Kidney tubule cell (primary cell): ENCODE data around the gene TAF11L6.
"Not testable (repeated sequence)": the region's sequence is repeated elsewhere in the genome, so short reads cannot be mapped to it uniquely, and the experiment has no call there.

Source experiments
- DNase-seq: peaks from one replicate; pipeline ENCODE4 v3.0.0-alpha.2; 2018; ENCODE audit warnings: low spot score

Gene TAF11L6

DNA sequence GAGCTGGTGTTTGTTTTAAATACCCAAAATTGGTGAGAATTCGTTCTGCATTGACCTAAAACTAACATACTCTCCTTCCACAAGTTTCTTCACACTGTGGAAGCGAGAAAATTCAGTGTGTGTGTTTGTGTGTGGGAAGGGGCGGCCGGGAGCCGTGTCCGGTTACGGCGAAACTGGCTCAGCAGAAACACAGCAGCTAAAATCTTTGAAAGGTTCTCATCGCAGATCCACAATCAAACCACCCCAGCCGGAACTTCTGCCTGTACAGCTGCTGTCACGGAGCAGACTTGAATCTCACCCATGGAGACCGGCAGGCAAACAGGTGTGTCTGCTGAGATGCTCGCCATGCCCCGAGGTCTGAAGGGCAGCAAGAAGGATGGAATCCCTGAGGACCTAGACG, at the start of gene TAF11L6:
Gene TAF11L6 (plus strand): TSS at position 301 of the 400 bp plus-strand sequence.
- not testable (repeated sequence) for DNase-seq

DNA sequence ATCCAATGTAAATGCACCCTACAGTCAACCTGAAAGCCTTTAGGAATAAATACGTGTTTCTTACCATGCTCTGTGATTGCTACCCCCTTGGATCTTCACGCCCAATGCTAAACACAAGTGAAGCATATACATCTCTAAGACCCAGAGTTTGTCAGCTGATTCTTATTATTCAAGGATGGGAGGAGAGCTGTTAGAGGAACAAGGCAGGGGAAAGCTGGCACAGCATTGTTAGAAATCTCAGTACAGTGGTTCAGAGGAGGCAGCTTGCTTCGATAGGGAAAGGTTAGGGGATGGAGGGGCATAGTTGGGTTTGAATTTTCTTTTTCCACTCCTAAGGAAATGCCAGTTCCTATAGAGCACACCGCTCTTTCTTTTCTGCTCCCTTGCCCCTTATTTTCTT, 47.1 kb upstream of the TAF11L6 start:
- no peak for DNase-seq

DNA sequence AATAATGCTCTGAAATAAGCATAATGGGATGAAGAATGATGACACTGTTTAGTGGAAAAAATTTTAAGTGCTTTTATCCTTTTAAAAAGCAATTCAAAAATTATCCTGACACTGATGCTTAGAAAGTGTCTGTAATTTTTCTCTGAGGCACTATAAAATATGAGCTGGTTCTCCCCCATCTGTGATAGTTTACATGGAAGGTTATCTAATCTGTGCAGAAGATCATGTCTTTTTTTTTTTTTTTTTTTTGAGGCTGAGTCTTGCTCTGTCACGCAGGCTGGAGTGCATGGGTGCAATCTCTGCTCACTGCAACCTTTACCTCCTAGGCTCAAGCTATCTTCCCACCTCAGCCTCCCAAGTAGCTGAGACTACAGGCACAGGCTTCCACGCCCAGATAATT, 45.7 kb upstream of the TAF11L6 start:
- no peak for DNase-seq

DNA sequence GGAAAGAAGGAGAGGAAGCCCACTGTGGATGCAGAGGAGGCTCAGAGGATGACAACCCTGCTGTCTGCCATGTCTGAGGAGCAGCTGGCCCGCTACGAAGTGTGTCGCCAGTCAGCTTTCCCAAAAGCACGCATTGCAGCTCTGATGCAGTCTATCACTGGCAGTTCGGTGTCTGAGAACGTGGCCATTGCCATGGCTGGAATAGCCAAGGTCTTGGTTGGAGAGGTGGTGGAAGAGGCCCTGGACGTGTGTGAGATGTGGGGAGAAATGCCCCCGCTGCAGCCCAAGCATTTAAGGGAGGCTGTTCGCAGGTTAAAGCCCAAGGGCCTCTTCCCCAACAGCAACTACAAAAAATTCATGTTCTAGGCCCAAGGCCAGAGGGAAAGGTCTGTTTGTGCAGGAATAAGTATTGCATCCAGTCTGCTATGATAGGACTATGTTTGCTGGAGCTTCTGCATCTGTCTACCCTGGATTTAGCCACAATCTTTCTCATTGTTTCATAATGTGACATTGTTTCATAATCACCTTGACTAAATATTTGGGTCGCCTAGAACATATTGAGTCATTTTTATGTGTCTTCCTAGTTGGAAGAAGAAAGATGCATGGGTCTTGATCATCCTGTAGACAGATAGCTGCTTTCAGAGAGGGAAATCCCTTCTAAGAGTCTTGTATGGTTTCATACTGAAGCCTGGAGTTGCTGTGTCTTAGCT, 41.9 kb upstream of the TAF11L6 start:
- not testable (repeated sequence) for DNase-seq

DNA sequence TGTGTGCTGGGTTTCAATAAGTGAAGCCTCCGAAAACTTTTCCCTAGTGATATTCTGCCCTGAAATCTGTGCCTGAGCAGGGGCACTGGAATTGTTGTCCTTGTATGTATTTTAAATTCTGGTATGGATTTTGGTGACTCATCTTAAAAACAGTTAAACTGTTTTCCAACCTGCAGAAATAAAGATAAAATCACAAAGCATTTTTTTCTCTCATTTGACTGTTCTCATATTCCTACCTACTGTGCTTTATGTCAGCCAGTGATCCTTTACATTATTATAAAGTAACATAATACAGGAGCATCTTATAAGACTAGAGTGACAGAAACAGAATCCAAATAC, 41.3 kb upstream of the TAF11L6 start:
- DNase-seq = no peak

DNA sequence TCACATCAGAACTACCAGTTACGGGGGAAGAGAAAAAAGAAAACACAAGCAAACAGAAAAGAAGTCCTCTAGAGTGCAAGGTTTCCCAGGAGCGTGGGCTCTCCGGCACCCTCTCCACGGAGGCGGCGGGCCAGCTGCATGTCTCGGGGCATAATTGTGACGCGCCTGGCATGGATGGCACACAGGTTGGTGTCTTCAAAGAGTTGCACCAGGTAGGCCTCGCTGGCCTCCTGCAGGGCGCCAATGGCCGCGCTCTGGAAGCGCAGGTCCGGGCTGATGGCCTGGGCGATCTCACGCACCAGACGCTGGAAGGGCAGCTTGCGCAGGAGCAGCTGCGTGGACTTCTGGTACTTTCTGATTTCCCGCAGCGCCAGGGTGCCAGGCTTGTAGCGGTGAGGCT, 37.2 kb upstream of the TAF11L6 start:
- not testable (repeated sequence) for DNase-seq

DNA sequence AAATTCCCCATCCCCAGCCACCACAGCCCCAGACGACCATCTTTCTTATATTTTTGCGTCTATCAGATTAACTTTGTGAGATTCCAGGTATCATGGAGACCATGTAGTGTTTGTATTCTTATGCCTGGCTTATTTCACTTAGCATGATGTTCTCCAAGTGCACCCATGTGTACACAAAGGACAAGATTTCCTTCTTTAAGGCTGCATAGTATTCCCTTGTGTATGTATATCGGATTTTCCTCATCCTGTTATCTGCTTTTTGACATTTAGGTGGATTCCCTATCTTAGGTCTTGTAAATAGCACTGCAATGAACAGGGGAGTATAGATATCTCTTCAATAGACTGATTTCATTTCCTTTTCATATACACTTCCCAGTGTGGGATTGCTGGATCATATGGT, 35.7 kb upstream of the TAF11L6 start:
- no peak for DNase-seq

DNA sequence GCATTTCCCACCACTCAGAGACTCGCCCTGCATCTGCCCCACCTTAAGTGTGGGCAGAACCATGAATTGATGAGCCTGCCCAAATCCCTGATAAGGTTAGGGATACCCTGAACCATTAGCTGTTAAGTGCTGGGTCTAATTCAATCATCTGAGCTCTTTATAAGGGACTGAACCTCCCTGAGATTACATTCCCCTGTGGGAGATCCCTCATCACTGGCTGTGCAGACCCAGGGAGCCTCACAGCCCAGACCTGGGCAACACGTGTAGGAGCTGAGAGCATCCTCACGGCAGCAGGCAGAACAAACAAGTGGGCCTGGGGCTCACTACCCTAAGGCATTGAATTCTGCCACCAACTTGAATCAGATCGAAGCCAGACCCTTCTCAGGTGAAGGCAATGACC, 31.0 kb upstream of the TAF11L6 start:
- no peak for DNase-seq

DNA sequence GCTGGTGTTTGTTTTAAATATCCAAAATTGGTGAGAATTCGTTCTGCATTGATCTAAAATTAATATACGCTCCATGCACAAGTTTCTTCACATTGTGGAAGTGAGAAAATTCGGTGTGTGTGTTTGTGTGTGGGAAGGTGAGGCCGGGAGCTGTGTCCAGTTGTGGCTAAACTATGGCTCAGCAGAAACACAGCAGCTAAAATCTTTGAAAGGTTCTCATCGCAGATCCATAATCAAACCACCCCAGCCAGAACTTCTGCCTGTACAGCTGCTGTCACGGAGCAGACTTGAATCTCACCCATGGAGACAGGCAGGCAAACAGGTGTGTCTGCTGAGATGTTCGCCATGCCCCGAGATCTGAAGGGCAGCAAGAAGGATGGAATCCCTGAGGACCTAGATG, 30.5 kb upstream of the TAF11L6 start, which contains the start of gene TAF11L2:
Gene TAF11L2 (plus strand): TSS at position 301 of the 400 bp plus-strand sequence.
- not testable (repeated sequence) for DNase-seq

DNA sequence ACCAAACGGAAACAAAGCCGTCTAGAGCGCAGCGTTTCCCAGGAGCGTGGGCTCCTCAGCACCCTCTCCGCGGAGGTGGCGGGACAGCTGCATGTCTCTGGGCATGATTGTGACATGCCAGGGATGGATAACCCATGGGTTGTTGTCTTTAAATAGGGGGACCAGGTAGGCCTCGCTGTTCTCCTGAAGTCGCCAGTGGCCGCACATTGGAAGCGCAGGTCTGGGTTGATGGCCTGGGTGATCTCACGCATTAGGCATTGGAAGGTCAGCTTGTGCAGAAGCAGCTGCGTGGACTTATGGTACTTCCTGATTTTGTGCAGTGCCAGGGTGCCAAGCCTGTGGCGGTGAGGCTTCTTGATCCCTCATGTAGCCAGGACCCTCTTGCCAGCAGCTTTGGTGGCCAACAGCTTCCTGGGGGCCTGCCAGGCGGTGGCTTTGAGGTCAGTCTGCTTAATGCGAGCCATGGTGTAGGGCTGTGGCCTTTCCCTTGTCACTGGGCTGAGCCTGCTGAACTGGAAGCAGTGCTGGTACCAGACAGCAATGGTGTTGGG, 16.6 kb upstream of the TAF11L6 start:
- DNase-seq = no peak

DNA sequence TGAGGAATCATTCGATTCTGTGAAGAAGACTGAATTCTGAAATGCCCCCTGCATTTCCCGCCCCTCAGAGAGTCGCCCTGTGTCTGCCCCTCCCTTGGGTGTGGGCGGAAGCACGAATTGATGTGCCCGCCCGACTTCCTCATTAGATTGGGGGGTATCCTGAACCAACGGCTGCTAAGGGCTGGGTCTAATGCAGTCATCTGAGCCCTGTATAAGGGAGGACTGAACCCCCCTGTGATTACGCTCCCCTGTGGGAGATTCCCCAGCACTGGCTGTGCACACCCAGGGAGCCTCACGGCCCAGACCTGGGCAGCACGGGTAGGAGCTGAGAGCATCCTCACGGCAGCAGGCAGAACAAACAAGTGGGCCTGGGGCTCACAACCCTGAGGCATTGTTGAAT, 10.9 kb upstream of the TAF11L6 start:
- not testable (repeated sequence) for DNase-seq

DNA sequence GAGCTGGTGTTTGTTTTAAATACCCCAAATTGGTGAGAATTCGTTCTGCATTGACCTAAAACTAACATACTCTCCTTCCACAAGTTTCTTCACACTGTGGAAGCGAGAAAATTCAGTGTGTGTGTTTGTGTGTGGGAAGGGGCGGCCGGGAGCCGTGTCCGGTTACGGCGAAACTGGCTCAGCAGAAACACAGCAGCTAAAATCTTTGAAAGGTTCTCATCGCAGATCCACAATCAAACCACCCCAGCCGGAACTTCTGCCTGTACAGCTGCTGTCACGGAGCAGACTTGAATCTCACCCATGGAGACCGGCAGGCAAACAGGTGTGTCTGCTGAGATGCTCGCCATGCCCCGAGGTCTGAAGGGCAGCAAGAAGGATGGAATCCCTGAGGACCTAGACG, 10.4 kb upstream of the TAF11L6 start, which contains the start of gene TAF11L3:
Gene TAF11L3 (plus strand): TSS at position 301 of the 400 bp plus-strand sequence.
- not testable (repeated sequence) for DNase-seq

DNA sequence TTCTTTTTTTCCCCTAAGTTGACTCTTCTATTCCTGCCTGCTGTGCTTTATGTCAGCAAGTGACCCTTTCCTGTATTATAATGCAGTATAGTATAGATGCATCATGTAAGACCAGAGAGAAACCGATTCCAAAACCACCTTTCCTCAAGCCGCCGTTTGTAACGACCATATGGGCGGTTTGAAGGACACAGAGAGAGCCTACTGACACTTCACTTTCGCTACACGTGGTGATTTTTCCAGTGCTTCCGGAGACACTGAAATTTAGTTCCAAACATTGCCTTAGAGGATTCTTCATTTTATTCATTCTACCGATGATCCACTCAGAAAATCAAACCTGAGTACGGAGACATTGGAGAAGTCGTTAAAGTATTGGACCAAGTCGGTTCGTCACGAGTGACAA, 9.0 kb upstream of the TAF11L6 start:
- not testable (repeated sequence) for DNase-seq

DNA sequence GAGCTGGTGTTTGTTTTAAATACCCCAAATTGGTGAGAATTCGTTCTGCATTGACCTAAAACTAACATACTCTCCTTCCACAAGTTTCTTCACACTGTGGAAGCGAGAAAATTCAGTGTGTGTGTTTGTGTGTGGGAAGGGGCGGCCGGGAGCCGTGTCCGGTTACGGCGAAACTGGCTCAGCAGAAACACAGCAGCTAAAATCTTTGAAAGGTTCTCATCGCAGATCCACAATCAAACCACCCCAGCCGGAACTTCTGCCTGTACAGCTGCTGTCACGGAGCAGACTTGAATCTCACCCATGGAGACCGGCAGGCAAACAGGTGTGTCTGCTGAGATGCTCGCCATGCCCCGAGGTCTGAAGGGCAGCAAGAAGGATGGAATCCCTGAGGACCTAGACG, 7.0 kb upstream of the TAF11L6 start, which contains the start of gene TAF11L4:
Gene TAF11L4 (plus strand): TSS at position 301 of the 400 bp plus-strand sequence.
- not testable (repeated sequence) for DNase-seq

DNA sequence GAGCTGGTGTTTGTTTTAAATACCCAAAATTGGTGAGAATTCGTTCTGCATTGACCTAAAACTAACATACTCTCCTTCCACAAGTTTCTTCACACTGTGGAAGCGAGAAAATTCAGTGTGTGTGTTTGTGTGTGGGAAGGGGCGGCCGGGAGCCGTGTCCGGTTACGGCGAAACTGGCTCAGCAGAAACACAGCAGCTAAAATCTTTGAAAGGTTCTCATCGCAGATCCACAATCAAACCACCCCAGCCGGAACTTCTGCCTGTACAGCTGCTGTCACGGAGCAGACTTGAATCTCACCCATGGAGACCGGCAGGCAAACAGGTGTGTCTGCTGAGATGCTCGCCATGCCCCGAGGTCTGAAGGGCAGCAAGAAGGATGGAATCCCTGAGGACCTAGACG, 3.5 kb upstream of the TAF11L6 start, which contains the start of gene TAF11L5:
Gene TAF11L5 (plus strand): TSS at position 301 of the 400 bp plus-strand sequence.
- not testable (repeated sequence) for DNase-seq

DNA sequence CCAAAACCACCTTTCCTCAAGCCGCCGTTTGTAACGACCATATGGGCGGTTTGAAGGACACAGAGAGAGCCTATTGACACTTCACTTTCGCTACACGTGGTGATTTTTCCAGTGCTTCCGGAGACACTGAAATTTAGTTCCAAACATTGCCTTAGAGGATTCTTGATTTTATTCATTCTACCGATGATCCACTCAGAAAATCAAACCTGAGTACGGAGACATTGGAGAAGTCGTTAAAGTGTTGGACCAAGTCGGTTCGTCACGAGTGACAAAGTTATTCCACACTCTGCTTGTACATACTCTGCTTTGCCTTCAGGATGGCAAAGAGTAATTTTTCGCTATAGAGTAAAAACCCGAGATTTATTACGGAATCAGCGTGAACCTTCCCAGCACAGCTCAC, 2.0 kb upstream of the TAF11L6 start:
- peak; percentile 7 for DNase-seq
